Heart left ventricle (tissue), 16 donors: ENCODE measurements around the gene PHF1. TPM values are rescaled to one million over a fixed set of nuclear protein-coding genes. Genes with fewer than 3 reads are reported as not detected.

Experiments
- ATAC-seq, 4 donors: fragments of 200-7000 bp; cut with Tn5 transposase; one replicate each; pipeline ENCODE4 v1.9.1; 2020 to 2022; ENCODE audit warnings: moderate library complexity in 4 of 4, mild to moderate bottlenecking in 3 of 4, moderate number of reproducible peaks in 1 of 4
- DNase-seq, 5 donors: peaks; one replicate each; pipeline ENCODE4 v3.0.0-alpha.2; 2020
- H3K27ac ChIP-seq, 12 donors: fragments of 200-600 bp; sonication (generic) in 4 of 12; one replicate each; pipeline versions ENCODE4 v1.5.0 to v1.8.0; 2016 to 2022; ENCODE audit warnings: mild to moderate bottlenecking in 2 of 12
- H3K27me3 ChIP-seq, 9 donors: fragments of 200-600 bp; sonication (generic) in 2 of 9; one replicate each; pipeline versions ENCODE4 v1.5.1 to v1.8.0; 2016 to 2022; ENCODE audit warnings: mild to moderate bottlenecking in 3 of 9
- H3K36me3 ChIP-seq, 9 donors: fragments of 200-600 bp; sonication (generic) in 2 of 9; one replicate each; pipeline versions ENCODE4 v1.5.0 to v1.8.0; 2018 to 2022; ENCODE audit warnings: mild to moderate bottlenecking in 2 of 9
- H3K4me1 ChIP-seq, 12 donors: fragments of 200-600 bp; sonication (generic) in 4 of 12; one replicate each; pipeline versions ENCODE4 v1.5.0 to v1.8.0; 2016 to 2022; ENCODE audit warnings: mild to moderate bottlenecking in 3 of 12
- H3K4me3 ChIP-seq, 12 donors: fragments of 200-600 bp; sonication (generic) in 4 of 12; one replicate each; pipeline versions ENCODE4 v1.5.0 to v1.8.0; 2017 to 2022; ENCODE audit warnings: mild to moderate bottlenecking in 9 of 12, moderate library complexity in 4 of 12
- H3K9me3 ChIP-seq, 12 donors: fragments of 200-600 bp; sonication (generic) in 4 of 12; one replicate each; pipeline versions ENCODE4 v1.5.0 to v1.8.0; 2016 to 2022; ENCODE audit warnings: mild to moderate bottlenecking in 1 of 12
- POLR2A ChIP-seq, 2 donors: fragments of 450-650 bp; IDR thresholded peaks; one replicate each; pipeline ENCODE4 v1.6.1; 2017; ENCODE audit warnings: antibody characterized with exemption in 2 of 2, mild to moderate bottlenecking in 2 of 2, moderate library complexity in 2 of 2
- WGBS, 4 donors: extraction: QIAGEN DNeasy Blood & Tissue Kit in 2 of 4; methylation state at CpG; one replicate each; pipeline versions ENCODE4 v1.1.5 to v1.1.7; 2013 to 2018; 5-methylcytosine and 5-hydroxymethylcytosine counted together
- intact Hi-C, 10 donors: fragments of 100-400 bp; cut with DNase I; formaldehyde crosslinking; loops; one replicate each; pipeline versions ENCODE4 v1.11.1 to v1.14.2; 2022
- polyA plus RNA-seq, 2 donors: library from polyadenylated mRNA; stranded (reverse); fragments of 200-250 nt; gene quantifications; one replicate each; pipeline ENCODE4 v1.2.3, GENCODE V29; 2013
- total RNA-seq, 9 donors: library from RNA; depleted of rRNA in 2 of 9; stranded (reverse); fragments of >200 nt in 2 of 9; fragmentation: NEBNext Ultra II Directional in 3 of 9; extraction: Animal tissue kit (Norgen Biotek cat#: 25700) in 3 of 9; gene quantifications; one replicate each; pipeline versions ENCODE4 v1.1.0 to v1.2.4, GENCODE V29; 2016 to 2023
- TF ChIP-seq, protein P1 (sequence below), 12 donors: fragments of 200-600 bp; sonication (generic) in 4 of 12; IDR thresholded peaks; one replicate each; pipeline versions ENCODE4 v1.5.0 to v1.8.0; 2018 to 2022; ENCODE audit warnings: antibody characterized with exemption in 12 of 12, mild to moderate bottlenecking in 5 of 12
- donor health status: ischemic (EF 13 %, LVEDD 7.1; RV severe dilation, severe dysfunction).
- donor health status: healthy with polysubstance abuse.
- donor health status: DM: no; HTN: yes; CAD: no.
- donor health status: DM: no; HTN: no; CAD: no.
- donor health status: ischemic (EF 25% LVEDD 6.9; RV normal size, moderate dysfunction).
- donor health status: ischemic (EF 25% LVEDD 5.7; RV mildly dilated, moderate dysfunction).
- donor health status: healthy.
- donor health status: DM: yes; HTN: yes; CAD: no.
- donor health status: ischemic (EF 35%, LVEDD 5.7; RV mildly dilated, moderate dysfunction).
- donor health status: nonischemic (EF 11% LVEDD 7.7; RV severe dilation, severe dysfunction).
- donor health status: DM: yes; HTN: yes; CAD: no.
- donor health status: PGD.
- donor health status: ischemic (EF 29% LVEDD 5.4; RV normal size, mild dysfunction).
- donor health status: nonischemic (EF 23%, LVEDD 6.1; RV moderate dilation, normal function).

Gene PHF1
- total and polyA plus RNA-seq, 11 donors: 43.0 to 82.1 (median 50.0) TPM

DNA sequence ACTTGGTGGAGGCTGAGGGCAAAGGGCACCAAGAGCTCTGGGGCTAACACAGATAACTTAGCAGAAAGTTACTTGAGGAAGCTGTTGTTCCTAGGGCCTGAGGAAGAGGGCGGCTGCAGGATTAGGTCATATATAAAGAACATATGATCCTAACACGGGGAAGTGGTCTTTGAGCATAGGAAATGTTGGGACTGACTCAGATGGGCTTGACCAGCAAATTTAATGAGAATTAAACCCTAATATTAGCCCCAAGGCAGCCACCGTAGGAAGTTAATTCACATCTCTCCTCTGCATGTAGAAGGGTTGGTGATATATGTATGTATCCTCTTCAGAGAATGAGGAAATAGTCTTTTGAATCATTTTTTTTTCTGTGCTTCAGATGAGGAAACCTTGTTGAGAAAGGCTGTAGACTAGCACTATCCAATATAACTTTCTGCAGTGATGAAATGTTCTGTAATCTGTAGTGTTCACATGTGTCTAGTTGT is 34.3 kb downstream of the PHF1 start:
- Histone ChIP-seq H3K36me3 (peaks cover 0 to 74% (median 39%) of the 10 kb centered on the region in 9 donors), H3K4me1 (peaks cover 0 to 33% (median 0%) of the 10 kb centered on the region in 12 donors), H3K27ac (peak overlapping the region in 1 of 12 donors; percentile 71), H3K27me3 (no peaks in the 10 kb centered on the region), H3K4me3 (no peak overlapping the region), H3K9me3 (no peaks in the 10 kb centered on the region)
- WGBS, 4 donors: 65 to 88% (median 80%) methylated on average over 3 of the region's 3 CpGs
- DNase-seq (no peak), ATAC-seq (no peak)
- intact Hi-C loops: no loop called here
- TF ChIP-seq, protein P1, sequence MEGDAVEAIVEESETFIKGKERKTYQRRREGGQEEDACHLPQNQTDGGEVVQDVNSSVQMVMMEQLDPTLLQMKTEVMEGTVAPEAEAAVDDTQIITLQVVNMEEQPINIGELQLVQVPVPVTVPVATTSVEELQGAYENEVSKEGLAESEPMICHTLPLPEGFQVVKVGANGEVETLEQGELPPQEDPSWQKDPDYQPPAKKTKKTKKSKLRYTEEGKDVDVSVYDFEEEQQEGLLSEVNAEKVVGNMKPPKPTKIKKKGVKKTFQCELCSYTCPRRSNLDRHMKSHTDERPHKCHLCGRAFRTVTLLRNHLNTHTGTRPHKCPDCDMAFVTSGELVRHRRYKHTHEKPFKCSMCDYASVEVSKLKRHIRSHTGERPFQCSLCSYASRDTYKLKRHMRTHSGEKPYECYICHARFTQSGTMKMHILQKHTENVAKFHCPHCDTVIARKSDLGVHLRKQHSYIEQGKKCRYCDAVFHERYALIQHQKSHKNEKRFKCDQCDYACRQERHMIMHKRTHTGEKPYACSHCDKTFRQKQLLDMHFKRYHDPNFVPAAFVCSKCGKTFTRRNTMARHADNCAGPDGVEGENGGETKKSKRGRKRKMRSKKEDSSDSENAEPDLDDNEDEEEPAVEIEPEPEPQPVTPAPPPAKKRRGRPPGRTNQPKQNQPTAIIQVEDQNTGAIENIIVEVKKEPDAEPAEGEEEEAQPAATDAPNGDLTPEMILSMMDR (IDR thresholded peaks at IDR 0.05): no peak
- TF ChIP-seq POLR2A (IDR thresholded peaks at IDR 0.05): no peak

DNA sequence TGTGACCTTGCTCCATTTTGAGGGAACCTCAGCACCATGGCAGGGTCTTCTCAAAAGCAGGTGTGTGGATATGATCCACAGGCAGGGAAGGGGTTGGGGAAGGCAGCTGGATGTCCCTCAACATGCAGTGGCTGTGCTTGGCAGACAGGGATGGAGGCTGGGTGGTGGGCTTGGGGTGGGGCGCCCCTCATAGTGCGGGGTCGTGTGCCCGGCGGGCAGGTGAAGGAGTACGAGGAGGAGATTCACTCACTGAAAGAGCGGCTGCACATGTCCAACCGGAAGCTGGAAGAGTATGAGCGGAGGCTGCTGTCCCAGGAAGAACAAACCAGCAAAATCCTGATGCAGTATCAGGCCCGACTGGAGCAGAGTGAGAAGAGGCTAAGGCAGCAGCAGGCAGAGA is 35.5 kb downstream of the PHF1 start:
- Histone ChIP-seq H3K4me1 (peaks cover 0 to 43% (median 0%) of the 10 kb centered on the region in 12 donors), H3K27ac (no peak overlapping the region), H3K27me3 (no peaks in the 10 kb centered on the region), H3K4me3 (no peak overlapping the region), H3K9me3 (no peaks in the 10 kb centered on the region), H3K36me3 (peaks cover 0 to 70% (median 36%) of the 10 kb centered on the region in 9 donors)
- ATAC-seq: no peak
- no peak for DNase-seq
- intact Hi-C loops: no loop called here
- no peak for TF ChIP-seq POLR2A (IDR thresholded peaks at IDR 0.05)
- TF ChIP-seq, protein P1 (IDR thresholded peaks at IDR 0.05): no peak
- 89 to 95% (median 92%) methylated on average over 10 of the region's 10 CpGs for WGBS, 4 donors

DNA sequence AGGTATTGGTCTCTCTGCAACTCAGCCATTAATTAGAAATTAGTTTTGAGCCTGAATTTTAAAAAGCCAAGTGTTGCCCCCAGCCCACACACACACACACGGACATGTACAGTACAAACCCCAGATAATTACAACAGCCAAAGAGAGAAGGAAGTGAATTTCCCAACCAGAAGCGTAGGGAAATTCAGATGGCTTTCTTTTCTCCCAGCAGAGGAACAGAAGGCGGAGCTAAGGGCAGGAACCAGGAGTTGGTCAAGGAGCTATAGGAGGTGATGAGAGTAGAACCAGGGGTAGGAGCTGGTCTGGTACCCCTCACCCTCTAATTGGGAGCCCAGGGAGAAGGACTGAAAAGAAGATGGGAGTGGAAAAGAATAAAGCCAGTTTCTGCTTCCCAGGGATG is 39.6 kb downstream of the PHF1 start:
- TF ChIP-seq POLR2A (IDR thresholded peaks at IDR 0.05): no peak
- TF ChIP-seq, protein P1 (IDR thresholded peaks at IDR 0.05): no peak
- Histone ChIP-seq H3K4me3 (no peak overlapping the region), H3K27me3 (no peaks in the 10 kb centered on the region), H3K36me3 (peaks cover 0 to 33% (median 9%) of the 10 kb centered on the region in 9 donors), H3K4me1 (peaks cover 0 to 48% (median 17%) of the 10 kb centered on the region in 12 donors), H3K27ac (peak overlapping the region in 1 of 12 donors; percentile 29), H3K9me3 (no peaks in the 10 kb centered on the region)
- WGBS, 4 donors: 66 to 75% (median 71%) methylated on average over 3 of the region's 3 CpGs
- intact Hi-C loops: loop anchor here in 1 of 10 donors (5.0 kb wide), 1 partner anchor 122 kb away; no protein-coding TSS in a partner anchor
- DNase-seq (no peak), ATAC-seq (no peak)

DNA sequence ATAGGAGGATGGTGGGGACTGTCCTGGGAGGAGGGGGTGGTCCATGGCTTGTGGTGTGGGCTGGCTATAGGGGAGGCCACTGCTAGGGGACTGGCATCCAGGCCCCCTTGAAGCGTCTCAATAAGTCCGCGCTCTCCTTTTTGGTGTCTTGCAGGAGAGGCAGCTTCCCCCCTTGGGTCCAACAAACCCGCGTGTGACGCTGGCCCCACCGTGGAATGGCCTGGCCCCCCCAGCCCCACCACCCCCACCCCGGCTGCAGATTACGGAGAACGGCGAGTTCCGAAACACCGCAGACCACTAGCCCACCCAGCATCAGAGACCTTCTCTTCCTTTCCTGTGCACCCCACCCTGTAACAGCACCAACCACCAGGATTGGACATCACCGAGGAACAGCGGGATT is 40.8 kb downstream of the PHF1 start:
- Histone ChIP-seq H3K9me3 (no peaks in the 10 kb centered on the region), H3K36me3 (peaks cover 0 to 31% (median 16%) of the 10 kb centered on the region in 9 donors), H3K4me1 (peaks cover 0 to 39% (median 17%) of the 10 kb centered on the region in 12 donors), H3K27me3 (no peaks in the 10 kb centered on the region), H3K4me3 (no peak overlapping the region), H3K27ac (no peak overlapping the region)
- no peak for ATAC-seq
- WGBS, 4 donors: 90 to 96% (median 91%) methylated on average over 6 to 15 of the region's 15 CpGs
- TF ChIP-seq, protein P1 (IDR thresholded peaks at IDR 0.05): no peak
- TF ChIP-seq POLR2A (IDR thresholded peaks at IDR 0.05): no peak
- intact Hi-C loops: loop anchor here in 1 of 10 donors (5.0 kb wide), 1 partner anchor 121 kb away; no protein-coding TSS in a partner anchor
- DNase-seq: no peak
